GM18858 (cell line): ENCODE data around the gene SPAG17.

ENCODE experiments used
- ATAC-seq: cut with Tn5 transposase; IDR thresholded peaks from one replicate; pipeline ENCODE4 v1.9.1; 2021; ENCODE audit not compliant: unreplicated experiment

The SPAG17 gene

GRCh38 chr1:118081387-118081786 is 103.6 kb downstream of the SPAG17 start:
- peak; percentile 73 for ATAC-seq

- ATAC-seq: no peak
These were observed 107.5 kb downstream of the SPAG17 start for GRCh38 chr1:118077331-118078045.

DNA sequence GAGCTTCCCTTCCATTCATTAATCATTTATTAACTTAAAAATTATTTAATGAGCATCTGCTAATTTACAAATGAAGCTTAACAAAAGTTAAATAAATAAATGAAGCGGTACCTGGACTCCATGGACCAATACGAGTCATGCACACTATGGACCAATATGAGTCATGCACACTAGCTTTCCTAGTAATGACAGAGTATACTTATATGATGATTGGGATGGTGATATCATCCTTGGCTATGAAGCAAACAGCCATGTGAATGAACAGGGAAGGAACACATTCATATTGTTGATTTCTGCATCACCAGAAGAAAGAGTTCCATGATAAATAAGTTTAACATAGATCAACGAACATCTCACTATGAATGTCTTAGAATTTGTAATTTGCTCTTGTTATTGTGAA is 109.9 kb downstream of the SPAG17 start:
- ATAC-seq: no peak

DNA sequence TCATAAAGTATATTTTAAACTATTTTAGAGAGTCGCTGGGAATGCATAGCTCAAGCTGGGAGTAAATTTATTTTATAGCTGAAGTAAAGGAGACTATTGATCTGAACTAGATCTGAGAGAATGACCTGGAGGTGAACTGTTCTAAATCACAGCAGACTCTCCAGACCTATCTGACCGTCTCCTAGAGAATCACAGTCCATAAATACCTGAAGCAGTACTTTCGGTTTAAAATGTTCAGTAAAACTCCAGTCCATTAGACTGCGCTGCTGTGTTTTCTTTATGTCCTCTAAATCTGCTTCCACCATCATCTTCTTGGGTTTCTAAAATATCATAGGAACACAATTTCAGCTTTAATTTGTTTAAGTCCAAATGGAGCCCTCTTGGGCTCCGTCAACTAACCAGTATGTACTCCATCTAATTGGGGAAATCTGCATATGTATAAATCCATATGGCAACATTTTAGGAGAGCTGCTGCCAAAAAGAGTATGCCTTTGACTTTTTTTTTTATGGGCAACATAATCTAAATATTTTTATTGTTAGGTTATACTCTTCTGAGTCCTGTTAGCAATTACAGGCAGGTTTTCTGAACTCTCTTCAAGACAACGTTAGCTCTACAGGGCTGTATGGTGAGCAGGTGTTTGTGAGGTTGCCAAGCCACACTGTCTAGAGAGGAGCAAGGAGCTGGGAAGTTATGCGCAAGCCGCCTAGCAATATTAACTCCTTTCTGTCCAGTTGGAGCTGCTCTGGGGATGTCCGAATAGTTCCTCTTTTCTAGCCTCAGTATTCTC is 111.2 kb downstream of the SPAG17 start:
- no peak for ATAC-seq

DNA sequence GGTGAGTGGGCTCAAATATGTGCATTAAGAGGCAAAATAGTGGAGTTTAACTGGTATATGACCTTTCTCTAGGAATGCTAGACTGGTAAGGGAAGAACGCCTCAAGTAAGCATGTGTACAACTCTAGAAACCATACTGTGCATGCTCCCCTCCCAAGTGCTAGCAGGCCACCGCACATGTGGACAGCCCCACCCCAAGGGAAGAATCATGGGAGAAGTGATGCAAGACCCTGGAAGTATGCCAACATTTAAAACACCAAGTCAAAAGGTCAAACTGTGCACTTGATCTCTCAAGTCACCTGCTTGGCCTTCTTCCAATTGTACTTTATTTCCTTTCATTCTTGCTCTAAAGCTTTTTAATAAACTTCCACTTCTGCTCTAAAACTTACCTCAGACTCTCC is 135.0 kb downstream of the SPAG17 start:
- ATAC-seq: no peak

- ATAC-seq: no peak
These were observed 137.3 kb downstream of the SPAG17 start for GRCh38 chr1:118047650-118048224.

GRCh38 chr1:118047006-118047649 is 137.9 kb downstream of the SPAG17 start:
- ATAC-seq: no peak

- no peak for ATAC-seq
These were observed 141.4 kb downstream of the SPAG17 start for GRCh38 chr1:118043624-118044023.

GRCh38 chr1:118042501-118042900 is 142.5 kb downstream of the SPAG17 start:
- no peak for ATAC-seq

DNA sequence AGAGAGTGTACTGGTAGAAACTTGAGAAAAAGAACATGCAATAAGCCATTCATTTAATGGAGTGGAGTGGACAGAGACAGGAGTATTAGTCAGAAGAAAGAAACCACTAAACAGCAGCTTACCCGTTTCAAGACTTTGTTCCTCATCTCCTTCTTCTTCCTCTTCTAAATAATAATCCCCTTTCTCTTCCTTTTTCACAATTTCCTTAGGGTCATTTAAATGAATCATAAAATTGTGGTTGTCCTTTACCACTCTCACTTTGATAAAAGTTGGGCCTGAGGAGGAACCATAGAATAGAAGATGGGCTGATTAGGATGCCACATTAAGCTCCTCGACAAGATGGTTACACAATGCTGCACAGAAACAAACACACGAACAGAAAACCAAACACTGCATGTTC is 145.9 kb downstream of the SPAG17 start:
- ATAC-seq: no peak

DNA sequence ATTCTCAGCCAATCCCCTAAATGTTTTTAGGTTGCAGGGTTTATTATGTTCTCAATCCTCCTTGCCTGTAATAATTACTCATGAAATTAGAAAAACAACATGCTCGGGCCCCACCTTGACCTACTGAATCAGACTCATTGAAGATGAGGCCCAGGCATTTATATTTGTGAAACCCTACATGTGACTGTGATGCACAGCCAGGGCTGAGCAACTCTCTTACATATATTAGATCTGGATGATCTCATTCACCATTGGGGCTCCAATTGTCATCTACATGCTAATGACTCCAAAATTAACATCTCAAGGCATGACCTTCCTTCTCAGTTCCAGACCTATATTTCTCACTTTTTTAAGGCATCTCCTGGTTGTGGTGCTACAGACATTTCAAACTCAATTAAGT is 152.1 kb downstream of the SPAG17 start:
- ATAC-seq: no peak

GRCh38 chr1:118028267-118028666 is 156.8 kb downstream of the SPAG17 start:
- ATAC-seq: no peak

- ATAC-seq: no peak
These were observed 161.8 kb downstream of the SPAG17 start for GRCh38 chr1:118023199-118023598.

DNA sequence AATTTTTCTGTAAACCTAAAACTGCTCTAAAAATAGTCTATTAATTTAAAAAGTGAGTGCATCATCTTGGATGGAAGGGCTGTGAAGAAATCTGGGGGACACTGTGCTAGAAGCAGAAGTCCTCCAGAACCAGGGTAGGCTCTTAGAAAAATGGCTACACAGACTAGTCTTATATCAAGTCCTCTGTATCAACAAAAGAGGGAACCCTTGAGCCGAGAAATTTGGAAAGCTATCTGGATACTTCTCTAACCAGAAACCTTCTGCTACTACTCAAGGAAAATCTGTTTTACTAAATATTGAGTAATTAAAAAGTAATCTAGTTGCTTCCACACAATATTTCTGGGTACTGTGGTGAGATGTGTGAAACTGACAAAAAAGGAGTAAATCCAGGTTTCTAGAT is 163.4 kb downstream of the SPAG17 start:
- no peak for ATAC-seq

- ATAC-seq: no peak
These were observed 167.0 kb downstream of the SPAG17 start for GRCh38 chr1:118018060-118018459.

DNA sequence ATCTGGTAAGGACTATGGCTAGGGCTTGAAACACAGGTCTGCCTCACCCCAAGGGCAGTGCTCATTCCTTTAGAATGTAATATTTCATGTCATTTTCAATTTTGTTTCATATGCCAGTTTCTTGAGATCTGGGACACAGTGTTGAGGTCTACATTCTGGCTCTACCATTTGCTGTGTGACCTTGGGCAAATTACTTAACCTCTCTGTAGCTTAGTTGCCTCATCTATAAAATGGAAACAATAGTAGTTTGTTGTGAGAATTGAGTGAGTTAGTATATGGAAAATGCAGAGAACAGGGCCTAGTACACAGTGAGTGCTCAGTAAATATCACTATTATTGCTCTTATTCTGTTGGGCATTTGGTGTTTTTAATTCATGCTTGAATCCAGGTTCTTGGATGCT is 171.1 kb downstream of the SPAG17 start:
- ATAC-seq: no peak

DNA sequence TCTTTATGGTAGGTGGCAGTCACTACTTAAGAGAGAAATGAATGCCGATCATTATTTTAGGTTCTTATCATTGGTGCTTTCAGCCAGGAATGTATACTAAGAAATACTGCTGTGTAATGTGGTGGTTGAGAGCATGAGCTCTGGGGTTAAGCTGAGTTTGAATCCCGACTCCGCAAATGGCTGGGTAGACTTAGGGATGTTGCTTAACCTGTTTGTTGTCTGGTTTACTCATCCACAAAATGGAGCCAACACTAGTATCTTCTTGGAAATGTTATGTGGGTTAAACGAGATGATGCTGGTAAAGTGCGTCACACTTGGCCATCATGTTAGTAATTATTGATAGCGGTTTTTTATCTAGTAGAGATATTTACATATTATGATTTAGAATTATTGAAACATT is 171.7 kb downstream of the SPAG17 start:
- no peak for ATAC-seq

DNA sequence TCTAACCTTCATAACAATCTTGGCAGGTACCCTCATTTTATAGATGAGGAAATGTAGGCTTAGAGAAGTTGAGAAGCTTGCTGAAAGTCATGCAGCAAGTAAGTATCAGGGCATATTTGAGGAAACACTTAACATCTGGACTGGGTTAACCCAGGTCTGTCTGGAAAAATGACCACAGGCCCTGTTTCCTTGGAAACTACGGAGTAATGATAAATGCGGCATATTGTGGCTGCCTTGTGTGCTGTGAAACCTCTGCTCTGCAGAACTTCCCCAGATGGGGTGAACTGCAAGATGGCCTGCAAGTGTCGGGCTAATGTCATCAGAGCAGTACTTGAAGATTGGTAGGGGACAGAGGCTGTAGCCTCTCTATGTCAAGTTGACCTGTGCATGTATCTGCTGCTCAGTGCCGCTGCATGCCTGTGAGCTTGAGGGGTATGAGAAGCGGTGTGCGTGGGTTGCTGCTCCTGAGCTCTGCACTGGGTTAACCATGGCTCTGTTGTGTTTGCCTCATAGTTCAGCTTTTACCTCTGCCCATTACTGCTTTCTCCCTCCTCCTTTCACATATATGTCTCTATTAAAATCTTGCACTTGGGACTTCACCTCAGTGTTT is 172.4 kb downstream of the SPAG17 start:
- no peak for ATAC-seq

GRCh38 chr1:118008011-118008410 is 177.0 kb downstream of the SPAG17 start:
- ATAC-seq: no peak

DNA sequence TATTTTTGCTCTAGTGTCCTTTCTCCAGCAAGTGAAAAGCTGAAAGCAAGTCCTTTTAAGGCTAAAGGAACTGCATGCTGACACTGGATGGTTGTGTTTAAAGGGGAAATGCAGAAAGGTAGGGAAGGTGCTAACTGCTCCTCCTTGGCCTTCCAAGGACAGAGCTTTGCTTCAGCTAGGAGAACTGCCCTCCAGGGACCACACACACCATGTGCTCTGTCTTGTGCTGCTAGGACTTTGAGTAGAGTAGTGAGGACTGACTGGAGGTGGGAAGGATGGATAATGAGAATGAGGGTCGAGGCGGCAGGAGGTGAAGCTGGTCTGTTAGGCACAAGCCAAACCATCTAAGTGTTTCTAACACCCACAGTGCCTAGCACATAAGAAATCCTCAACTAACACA is 177.6 kb downstream of the SPAG17 start:
- no peak for ATAC-seq

DNA sequence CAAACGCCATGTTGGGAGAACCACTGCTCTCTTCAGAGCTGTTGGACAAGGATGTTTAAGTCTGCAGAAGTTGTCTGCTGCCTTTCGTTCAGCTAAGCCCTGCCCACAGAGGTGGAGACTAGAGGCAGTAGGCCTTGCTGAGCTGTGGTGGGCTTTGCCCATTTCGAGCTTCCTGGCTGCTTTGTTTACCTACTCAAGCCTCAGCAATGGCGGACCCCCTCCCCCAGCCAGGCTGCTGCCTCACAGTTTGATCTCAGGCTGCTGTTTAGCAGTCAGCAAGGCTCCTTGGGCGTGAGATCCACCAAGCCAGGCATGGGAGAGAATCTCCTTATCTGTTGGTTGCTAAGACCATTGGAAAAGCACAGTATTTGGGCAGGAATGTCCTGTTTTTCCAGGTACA is 180.7 kb downstream of the SPAG17 start:
- ATAC-seq: no peak
